Hepatocyte (in vitro differentiated cells): ENCODE results near the gene PRDM16. TPM values are rescaled to one million over a fixed set of nuclear protein-coding genes. Genes with fewer than 3 reads are reported as not detected.

ENCODE experiments used
- DNase-seq: peaks from one replicate; pipeline ENCODE4 v3.0.0-alpha.2; 2016; ENCODE audit warnings: low spot score
- H2AFZ ChIP-seq: fragments of 200-600 bp; sonication (generic); 2 replicates; pipeline ENCODE4 v1.6.0; 2016; ENCODE audit warnings: antibody characterized with exemption, mild to moderate bottlenecking
- H3K27ac ChIP-seq: fragments of 200-600 bp; sonication (generic); 2 replicates; pipeline ENCODE4 v1.5.1; 2016; ENCODE audit warnings: mild to moderate bottlenecking
- H3K27me3 ChIP-seq: fragments of 200-600 bp; sonication (generic); 2 replicates; pipeline ENCODE4 v1.6.1; 2016
- H3K36me3 ChIP-seq: fragments of 200-600 bp; sonication (generic); replicated peaks from 2 replicates; pipeline ENCODE4 v1.5.1; 2016; ENCODE audit warnings: low read depth; ENCODE audit not compliant: insufficient read depth
- H3K4me1 ChIP-seq: fragments of 200-600 bp; sonication (generic); 2 replicates; pipeline ENCODE4 v1.5.1; 2016; ENCODE audit warnings: mild to moderate bottlenecking, moderate library complexity; ENCODE audit not compliant: insufficient read depth
- H3K4me2 ChIP-seq: fragments of 200-600 bp; sonication (generic); 2 replicates; pipeline ENCODE4 v1.6.0; 2016
- H3K4me3 ChIP-seq: fragments of 200-600 bp; sonication (generic); 2 replicates; pipeline ENCODE4 v1.5.1; 2016; ENCODE audit warnings: mild to moderate bottlenecking
- H3K79me2 ChIP-seq: fragments of 200-600 bp; sonication (generic); 2 replicates; pipeline ENCODE4 v1.6.0; 2017; ENCODE audit warnings: mild to moderate bottlenecking
- H3K9me2 ChIP-seq: fragments of 200-600 bp; sonication (generic); replicated peaks from 2 replicates; pipeline ENCODE4 v1.6.0; 2017; ENCODE audit warnings: mild to moderate bottlenecking; ENCODE audit not compliant: insufficient read depth
- H3K9me3 ChIP-seq: fragments of 200-600 bp; sonication (generic); 2 replicates; pipeline ENCODE4 v1.5.1; 2016; ENCODE audit warnings: low read depth, mild to moderate bottlenecking
- H4K20me1 ChIP-seq: fragments of 200-600 bp; sonication (generic); 2 replicates; pipeline ENCODE4 v1.6.0; 2016; ENCODE audit warnings: mild to moderate bottlenecking; ENCODE audit not compliant: insufficient read depth, poor library complexity, severe bottlenecking
- CTCF ChIP-seq: fragments of 200-600 bp; sonication (generic); IDR thresholded peaks from 2 replicates; pipeline ENCODE4 v1.5.1; 2016; ENCODE audit warnings: antibody characterized with exemption, mild to moderate bottlenecking; ENCODE audit not compliant: poor library complexity
- EZH2 ChIP-seq: fragments of 200-600 bp; sonication (generic); IDR thresholded peaks from 2 replicates; pipeline ENCODE4 v1.6.1; 2016; ENCODE audit warnings: antibody characterized with exemption, mild to moderate bottlenecking, borderline replicate concordance
- EZH2phosphoT487 ChIP-seq: fragments of 200-600 bp; sonication (generic); IDR thresholded peaks from one replicate; pipeline ENCODE4 v1.6.1; 2018; ENCODE audit warnings: antibody characterized with exemption, mild to moderate bottlenecking, low read depth, moderate library complexity; ENCODE audit not compliant: unreplicated experiment, severe bottlenecking
- WGBS: methylation state at CpG from one replicate; pipeline ENCODE4 v1.1.6; 2016; ENCODE audit warnings: low lambda C conversion rate; ENCODE audit errors: missing lambda C conversion rate; 5-methylcytosine and 5-hydroxymethylcytosine counted together
- polyA plus RNA-seq: library from polyadenylated mRNA; unstranded; fragments of >200 nt; fragmentation: Nextera tagmentation; extraction: Ambion mirVana; gene quantifications from 2 replicates; pipeline ENCODE4 v1.2.1, GENCODE V29; 2016
- total RNA-seq: library from RNA; depleted of rRNA; stranded (reverse); fragments of >200 nt; gene quantifications from 2 replicates; pipeline ENCODE4 v1.2.3, GENCODE V29; 2014

Gene PRDM16
- total and polyA plus RNA-seq, 2 experiments from 2014 or later = 8.1 to 9.9 TPM

DNA sequence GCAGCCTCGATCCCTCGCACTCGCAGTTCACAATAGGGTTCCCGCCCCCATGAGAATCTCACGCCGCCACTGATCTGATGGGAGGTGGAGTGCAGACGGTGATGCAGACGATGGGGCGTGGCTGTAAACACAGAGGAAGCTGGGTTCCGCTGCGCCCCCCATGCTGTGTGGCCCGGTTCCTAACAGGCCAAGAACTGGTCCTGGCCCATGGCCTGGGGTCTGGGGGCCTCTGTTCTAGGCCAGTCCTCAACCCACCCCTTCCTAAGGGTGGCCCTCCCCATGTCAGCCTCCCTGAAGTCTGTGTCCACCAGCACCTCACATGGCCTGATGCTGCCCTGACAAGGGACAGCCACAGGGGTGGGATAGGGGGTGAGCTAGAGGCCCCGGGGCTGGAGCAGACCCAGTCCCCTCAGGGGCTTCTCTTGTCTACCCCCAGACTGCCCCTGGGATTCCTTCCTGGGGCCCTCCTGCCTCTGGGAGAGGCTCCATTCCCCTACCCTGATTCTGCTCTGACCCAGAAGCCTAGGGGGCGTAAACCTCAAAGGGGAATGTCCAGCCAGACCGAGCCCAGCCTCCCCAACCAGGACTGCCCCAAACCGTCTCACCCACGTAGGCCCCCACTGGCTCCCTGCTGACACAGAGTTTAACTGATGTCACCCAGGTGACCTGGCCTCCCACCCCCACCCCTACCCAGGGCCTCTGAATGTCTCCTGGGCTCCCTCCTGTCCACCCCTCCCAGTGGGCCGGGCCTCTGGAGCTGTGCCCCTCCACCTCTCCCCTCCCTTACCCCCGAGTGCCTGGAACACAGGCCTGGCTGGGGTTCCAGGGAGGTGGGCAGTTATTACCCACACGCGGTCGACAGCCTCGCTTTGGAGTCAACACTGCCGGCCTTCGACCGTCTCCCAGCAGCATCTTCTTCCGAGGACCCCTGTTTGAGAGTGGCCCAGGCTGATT lies 370.6 kb downstream of the PRDM16 start:
- WGBS = 88% methylated on average over 26 of the region's 27 CpGs
- H3K4me2 ChIP-seq = no peak overlapping the region
- no peaks in the 10 kb centered on the region for H3K27me3 ChIP-seq
- DNase-seq = no peak
- no peak overlapping the region for H3K4me3 ChIP-seq
- no peaks in the 10 kb centered on the region for H3K79me2 ChIP-seq
- H2AFZ ChIP-seq = no peak overlapping the region
- no peaks in the 10 kb centered on the region for H3K9me2 ChIP-seq
- no peaks in the 10 kb centered on the region for H3K4me1 ChIP-seq
- H3K36me3 ChIP-seq = no peaks in the 10 kb centered on the region
- no peaks in the 10 kb centered on the region for H4K20me1 ChIP-seq
- no peak overlapping the region for H3K27ac ChIP-seq
- no peak for TF ChIP-seq CTCF
- no peak for TF ChIP-seq EZH2phosphoT487
- no peak for TF ChIP-seq EZH2
- H3K9me3 ChIP-seq = no peaks in the 10 kb centered on the region

DNA sequence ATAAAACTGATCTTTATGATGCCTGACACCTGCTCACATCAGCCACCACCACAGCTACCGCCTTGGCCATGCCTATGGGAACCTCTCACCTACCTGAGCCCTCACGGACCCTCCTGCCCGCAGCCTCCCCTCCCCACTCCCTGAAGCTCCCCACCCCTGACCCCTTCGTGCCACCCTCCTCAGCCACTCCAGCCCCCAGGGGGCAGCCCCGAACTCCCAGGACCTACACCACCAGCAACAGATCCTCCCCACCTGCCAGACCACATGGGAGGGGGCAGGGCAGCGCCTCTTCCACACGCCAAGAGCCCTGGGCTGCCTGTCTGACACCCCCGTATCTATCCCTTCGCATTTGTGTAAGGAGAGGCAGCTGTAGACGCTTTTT lies 371.3 kb downstream of the PRDM16 start:
- H3K36me3 ChIP-seq = no peaks in the 10 kb centered on the region
- no peaks in the 10 kb centered on the region for H3K27me3 ChIP-seq
- H3K9me2 ChIP-seq = no peaks in the 10 kb centered on the region

GRCh38 chr1:3440711-3441409 lies 371.9 kb downstream of the PRDM16 start:
- Histone ChIP-seq H3K4me2 (no peak overlapping the region), H3K79me2 (no peaks in the 10 kb centered on the region), H4K20me1 (no peaks in the 10 kb centered on the region), H3K27me3 (no peaks in the 10 kb centered on the region), H3K9me2 (no peaks in the 10 kb centered on the region), H3K36me3 (no peaks in the 10 kb centered on the region), H3K4me1 (no peaks in the 10 kb centered on the region), H3K27ac (no peak overlapping the region), H2AFZ (no peak overlapping the region), H3K9me3 (no peaks in the 10 kb centered on the region), H3K4me3 (no peak overlapping the region)
- no peak for TF ChIP-seq EZH2
- TF ChIP-seq CTCF = no peak
- no peak for TF ChIP-seq EZH2phosphoT487
- 55% methylated on average over 20 of the region's 20 CpGs for WGBS
- DNase-seq = no peak

More for the DNA sequence above, 371.3 kb downstream of the PRDM16 start:
- H3K79me2 ChIP-seq = no peaks in the 10 kb centered on the region
- DNase-seq = no peak
- TF ChIP-seq CTCF = no peak
- TF ChIP-seq EZH2phosphoT487 = no peak
- no peak for TF ChIP-seq EZH2
- WGBS = 70% methylated on average over 8 of the region's 10 CpGs
- no peaks in the 10 kb centered on the region for H3K4me1 ChIP-seq
- no peaks in the 10 kb centered on the region for H4K20me1 ChIP-seq
- no peak overlapping the region for H2AFZ ChIP-seq
- H3K4me2 ChIP-seq = no peak overlapping the region
- H3K9me3 ChIP-seq = no peaks in the 10 kb centered on the region
- H3K4me3 ChIP-seq = no peak overlapping the region
- H3K27ac ChIP-seq = no peak overlapping the region
